GM23248 (cell line): ENCODE measurements around the gene URAD. TPM values are rescaled to one million over a fixed set of nuclear protein-coding genes. Genes with fewer than 3 reads are reported as not detected.
A peak's percentile ranks its signal among the peaks of the same experiment; 100 is the strongest.
"Not testable (repeated sequence)": the region's sequence is repeated elsewhere in the genome, so short reads cannot be mapped to it uniquely, and the experiment has no call there.

Experiments
- DNase-seq: peaks from one replicate; pipeline ENCODE4 v3.0.0-alpha.2; 2015
- H2AFZ ChIP-seq: fragments of 200-600 bp; sonication (generic); 2 replicates; pipeline ENCODE4 v1.6.1; 2016; ENCODE audit warnings: antibody characterized with exemption
- H3F3A ChIP-seq: fragments of 200-600 bp; sonication (generic); 2 replicates; pipeline ENCODE4 v1.6.1; 2016; ENCODE audit warnings: mild to moderate bottlenecking, antibody characterized with exemption, mixed run types; ENCODE audit not compliant: insufficient read depth
- H3K27ac ChIP-seq: fragments of 200-600 bp; sonication (generic); 2 replicates; pipeline ENCODE4 v1.5.1; 2016; ENCODE audit warnings: mild to moderate bottlenecking
- H3K27me3 ChIP-seq: fragments of 200-600 bp; sonication (generic); replicated peaks from 2 replicates; pipeline ENCODE4 v1.6.1; 2016; ENCODE audit warnings: mild to moderate bottlenecking; ENCODE audit not compliant: insufficient read depth
- H3K36me3 ChIP-seq: fragments of 200-600 bp; sonication (generic); 2 replicates; pipeline ENCODE4 v1.6.1; 2016; ENCODE audit warnings: low read depth, mild to moderate bottlenecking
- H3K4me1 ChIP-seq: fragments of 200-600 bp; sonication (generic); 2 replicates; pipeline ENCODE4 v1.6.1; 2016; ENCODE audit warnings: mild to moderate bottlenecking; ENCODE audit not compliant: insufficient read depth
- H3K4me2 ChIP-seq: fragments of 200-600 bp; sonication (generic); one replicate; pipeline ENCODE4 v1.6.1; 2016; ENCODE audit warnings: mild to moderate bottlenecking; ENCODE audit not compliant: unreplicated experiment
- H3K4me3 ChIP-seq: fragments of 200-600 bp; sonication (generic); 2 replicates; pipeline ENCODE4 v1.5.1; 2016; ENCODE audit warnings: mild to moderate bottlenecking
- H3K79me2 ChIP-seq: fragments of 200-600 bp; sonication (generic); 2 replicates; pipeline ENCODE4 v1.6.1; 2016; ENCODE audit warnings: mild to moderate bottlenecking; ENCODE audit not compliant: insufficient read depth
- H3K9ac ChIP-seq: fragments of 200-600 bp; sonication (generic); 2 replicates; pipeline ENCODE4 v1.6.1; 2016; ENCODE audit warnings: mild to moderate bottlenecking
- H3K9me2 ChIP-seq: fragments of 200-600 bp; sonication (generic); 2 replicates; pipeline ENCODE4 v1.6.1; 2016; ENCODE audit warnings: mixed run types, mild to moderate bottlenecking, moderate library complexity; ENCODE audit not compliant: insufficient read depth
- H3K9me3 ChIP-seq: fragments of 200-600 bp; sonication (generic); one replicate; pipeline ENCODE4 v1.6.1; 2017; ENCODE audit warnings: low read depth
- H4K20me1 ChIP-seq: fragments of 200-600 bp; sonication (generic); 2 replicates; pipeline ENCODE4 v1.6.0; 2016; ENCODE audit not compliant: insufficient read depth
- EZH2 ChIP-seq: fragments of 200-600 bp; sonication (generic); IDR thresholded peaks from 2 replicates; pipeline ENCODE4 v1.6.1; 2018; ENCODE audit warnings: antibody characterized with exemption, mild to moderate bottlenecking; ENCODE audit not compliant: insufficient read depth, poor library complexity, severe bottlenecking
- EZH2phosphoT487 ChIP-seq: fragments of 200-600 bp; sonication (generic); IDR thresholded peaks from 2 replicates; pipeline ENCODE4 v1.6.1; 2018; ENCODE audit warnings: antibody characterized with exemption, moderate library complexity, mild to moderate bottlenecking, low read depth; ENCODE audit not compliant: insufficient read depth
- WGBS, 2 experiments: methylation state at CpG; one replicate each; pipeline ENCODE4 v1.1.6; 2015 to 2017; ENCODE audit warnings: low lambda C conversion rate in 2 of 2, low coverage in 1 of 2; ENCODE audit errors: missing lambda C conversion rate in 2 of 2; 5-methylcytosine and 5-hydroxymethylcytosine counted together
- in situ Hi-C: fragments of 300-500 bp; cut with MboI; formaldehyde crosslinking; loops from 2 replicates; pipeline ENCODE4 v1.15.0; 2020
- polyA plus RNA-seq: library from polyadenylated mRNA; unstranded; fragments of >200 nt; fragmentation: Nextera tagmentation; extraction: Ambion mirVana; gene quantifications from 2 replicates; pipeline ENCODE4 v1.2.1, GENCODE V29; 2016
- total RNA-seq: library from RNA; depleted of rRNA; stranded (reverse); fragments of >200 nt; shearing (Covaris generic); gene quantifications from 2 replicates; pipeline ENCODE4 v1.2.3, GENCODE V29; 2014

Gene URAD
- total and polyA plus RNA-seq, 2 experiments from 2014 or later = not detected

GRCh38 chr13:28012383-28012782 lies 23.9 kb upstream of the URAD start:
- Histone ChIP-seq H3K79me2 (no peaks in the 10 kb centered on the region), H3K4me1 (no peaks in the 10 kb centered on the region), H3K27ac (no peak overlapping the region), H3K4me2 (no peak overlapping the region), H3K36me3 (no peaks in the 10 kb centered on the region), H3K27me3 (peaks cover 27% of the 10 kb centered on the region), H3K9me3 (no peaks in the 10 kb centered on the region), H3K4me3 (no peak overlapping the region), H4K20me1 (no peaks in the 10 kb centered on the region), H3F3A (no peaks in the 10 kb centered on the region), H3K9me2 (no peaks in the 10 kb centered on the region), H3K9ac (no peak overlapping the region), H2AFZ (no peak overlapping the region)
- WGBS, 2 experiments = 64 to 72% methylated on average over 4 of the region's 4 CpGs
- peak; percentile 9 for DNase-seq
- TF ChIP-seq EZH2 = no peak
- no peak for TF ChIP-seq EZH2phosphoT487
- in situ Hi-C loops = no loop called here

DNA sequence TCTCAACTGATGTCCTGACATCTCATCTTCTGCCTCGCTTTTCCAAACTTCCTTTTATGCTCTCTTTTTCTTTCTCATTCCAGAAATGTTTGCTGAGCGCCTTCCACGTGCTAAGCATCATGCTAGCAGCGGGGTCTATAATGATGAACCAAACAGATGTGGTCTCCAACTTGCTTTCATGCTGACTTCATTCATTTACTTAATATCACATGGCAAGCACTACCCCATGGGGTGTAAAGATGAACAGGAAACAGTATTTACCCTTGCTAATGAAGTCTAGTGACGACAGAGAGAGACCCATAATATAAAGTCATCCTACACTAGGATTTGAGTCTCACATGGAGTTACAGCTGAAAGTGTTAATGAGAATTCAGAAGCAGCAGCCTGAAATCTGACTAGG lies 21.6 kb upstream of the URAD start:
- no peak overlapping the region for H3K4me3 ChIP-seq
- no peaks in the 10 kb centered on the region for H4K20me1 ChIP-seq
- 38 to 44% methylated on average over 5 of the region's 5 CpGs for WGBS, 2 experiments
- peaks cover 21% of the 10 kb centered on the region for H3K27me3 ChIP-seq
- TF ChIP-seq EZH2 (no peak), EZH2phosphoT487 (no peak)
- H3K9me2 ChIP-seq = no peaks in the 10 kb centered on the region
- H3K27ac ChIP-seq = no peak overlapping the region
- no peak overlapping the region for H2AFZ ChIP-seq
- no peaks in the 10 kb centered on the region for H3K9me3 ChIP-seq
- H3K79me2 ChIP-seq = no peaks in the 10 kb centered on the region
- in situ Hi-C loops = no loop called here
- no peaks in the 10 kb centered on the region for H3K4me1 ChIP-seq
- H3K36me3 ChIP-seq = no peaks in the 10 kb centered on the region
- no peak overlapping the region for H3K9ac ChIP-seq
- H3K4me2 ChIP-seq = no peak overlapping the region
- no peak for DNase-seq
- no peaks in the 10 kb centered on the region for H3F3A ChIP-seq

GRCh38 chr13:28005016-28005415 lies 16.5 kb upstream of the URAD start:
- not testable (repeated sequence) for H3K4me1 ChIP-seq
- WGBS, 2 experiments = 88% methylated on average over 13 of the region's 13 CpGs

GRCh38 chr13:28002886-28003698 lies 14.6 kb upstream of the URAD start:
- WGBS, 2 experiments = 58 to 65% methylated on average over 6 of the region's 6 CpGs
- H4K20me1 ChIP-seq = no peaks in the 10 kb centered on the region
- no peak overlapping the region for H3K27ac ChIP-seq
- H3K4me2 ChIP-seq = no peak overlapping the region
- no peaks in the 10 kb centered on the region for H3K9me3 ChIP-seq
- H3F3A ChIP-seq = peaks cover 2% of the 10 kb centered on the region; the same call in 1 of the 2 replicates
- no peaks in the 10 kb centered on the region for H3K4me1 ChIP-seq
- no peaks in the 10 kb centered on the region for H3K36me3 ChIP-seq
- H3K9me2 ChIP-seq = no peaks in the 10 kb centered on the region
- no peaks in the 10 kb centered on the region; the same call in 1 of the 2 replicates for H3K27me3 ChIP-seq
- H3K4me3 ChIP-seq = no peak overlapping the region
- DNase-seq = no peak
- no peaks in the 10 kb centered on the region for H3K79me2 ChIP-seq
- in situ Hi-C loops = no loop called here
- no peak overlapping the region for H3K9ac ChIP-seq
- TF ChIP-seq EZH2phosphoT487 (no peak), EZH2 (no peak)
- H2AFZ ChIP-seq = no peak overlapping the region

More at GRCh38 chr13:28005016-28005415, 16.5 kb upstream of the URAD start:
- H3K79me2 ChIP-seq, DNase-seq, H3K27ac ChIP-seq, H3K27me3 ChIP-seq, H3K9me2 ChIP-seq, H3K4me2 ChIP-seq, H3F3A ChIP-seq, in situ Hi-C loops, H3K4me3 ChIP-seq, H2AFZ ChIP-seq, H3K9ac ChIP-seq, H3K9me3 ChIP-seq, H4K20me1 ChIP-seq, H3K36me3 ChIP-seq: not testable (repeated sequence)
